Measurements from ENCODE around the gene TMED1. TPM values are rescaled to one million over a fixed set of nuclear protein-coding genes. Genes with fewer than 3 reads are reported as not detected.

Gene TMED1
- total RNA-seq, 1 experiment from 2014 or later = 30.3 TPM

GRCh38 chr19:10876459-10877240 lies 40.6 kb upstream of the TMED1 start:
- H3K4me3 ChIP-seq (ENCODE audit: low read depth in 2 of 2, low read length in 2 of 2) = no peak overlapping the region
- 0 out of 2 replicates have a peak, but pooled peaks have one; percentile 8 for ATAC-seq
- BruUV-seq (replicated peaks) = no TSS peak
- 0 out of 2 replicates have a peak, but pooled peaks cover 6% of the 10 kb centered on the region for H3K4me1 ChIP-seq (ENCODE audit: control insufficient read depth, insufficient read depth, low read length)
- ChIA-PET CTCF (no interaction called here), POLR2A (no interaction called here)
- no peak for TF ChIP-seq REST (IDR thresholded peaks at IDR 0.05; ENCODE audit: insufficient read depth in 1 of 2, low read depth in 2 of 2, low read length in 1 of 2)
- no peak for TF ChIP-seq SIN3A (IDR thresholded peaks at IDR 0.05; ENCODE audit: borderline replicate concordance, insufficient read depth, low read depth, low read length)
- TF ChIP-seq TCF7L2 (IDR thresholded peaks at IDR 0.05; ENCODE audit: low read depth, low read length) = no peak
- TF ChIP-seq POLR2AphosphoS5 (IDR thresholded peaks at IDR 0.05; ENCODE audit: low read depth, low read length) = no peak
- no peak for TF ChIP-seq CTCF (IDR thresholded peaks at IDR 0.05)
- peaks cover 4% of the 10 kb centered on the region; the same call in 1 of the 2 replicates for H3K36me3 ChIP-seq (ENCODE audit: control insufficient read depth, insufficient read depth, low read length)
- DNase-seq (ENCODE audit: low read depth, low spot score) = no peak
- H3K9me3 ChIP-seq (ENCODE audit: control insufficient read depth, insufficient read depth, low read depth, low read length) = no peaks in the 10 kb centered on the region
- no peaks in the 10 kb centered on the region for H3K27me3 ChIP-seq (ENCODE audit: control insufficient read depth, insufficient read depth, low read length)
- no peak overlapping the region for H3K27ac ChIP-seq (ENCODE audit: low read length)
- intact Hi-C loops (cut with micrococcal nuclease; ENCODE audit: unreplicated experiment) (no loop called here), in situ Hi-C loops (cut with HindIII; ENCODE audit: low pct_unique_long_range_greater_than_20kb, low sequenced_read_pairs) (no loop called here)

- TF ChIP-seq SIN3A (IDR thresholded peaks at IDR 0.05; ENCODE audit: borderline replicate concordance, insufficient read depth, low read depth, low read length) (no peak), POLR2AphosphoS5 (IDR thresholded peaks at IDR 0.05; ENCODE audit: low read depth, low read length) (no peak), CTCF (IDR thresholded peaks at IDR 0.05) (no peak), TCF7L2 (IDR thresholded peaks at IDR 0.05; ENCODE audit: low read depth, low read length) (no peak), REST (IDR thresholded peaks at IDR 0.05; ENCODE audit: insufficient read depth in 1 of 2, low read depth in 2 of 2, low read length in 1 of 2) (no peak)
- no peaks in the 10 kb centered on the region for H3K27me3 ChIP-seq (ENCODE audit: control insufficient read depth, insufficient read depth, low read length)
- DNase-seq (ENCODE audit: low read depth, low spot score) (no peak), ATAC-seq (no peak)
- H3K4me1 ChIP-seq (ENCODE audit: control insufficient read depth, insufficient read depth, low read length) = no peaks in the 10 kb centered on the region
- POLR2A ChIA-PET = interaction anchor here (0.7 kb wide), 1 partner anchor 85 kb away, joined by 5 read pairs; no protein-coding TSS in a partner anchor
- in situ Hi-C loops (cut with HindIII; ENCODE audit: low pct_unique_long_range_greater_than_20kb, low sequenced_read_pairs) (no loop called here), intact Hi-C loops (cut with micrococcal nuclease; ENCODE audit: unreplicated experiment) (no loop called here)
- peaks cover 4% of the 10 kb centered on the region; the same call in 1 of the 2 replicates for H3K36me3 ChIP-seq (ENCODE audit: control insufficient read depth, insufficient read depth, low read length)
- no peak overlapping the region for H3K27ac ChIP-seq (ENCODE audit: low read length)
- H3K9me3 ChIP-seq (ENCODE audit: control insufficient read depth, insufficient read depth, low read depth, low read length) = no peaks in the 10 kb centered on the region
- BruUV-seq (replicated peaks) = no TSS peak
- no peak overlapping the region for H3K4me3 ChIP-seq (ENCODE audit: low read depth in 2 of 2, low read length in 2 of 2)
- CTCF ChIA-PET = no interaction called here
These were observed 38.0 kb upstream of the TMED1 start for GRCh38 chr19:10874024-10874423.
